AG10803 (cell line): ENCODE results near the gene TAF5L.
"Not testable (repeated sequence)": the region's sequence is repeated elsewhere in the genome, so short reads cannot be mapped to it uniquely, and the experiment has no call there.

Experiments
- DNase-seq: peaks from one replicate; pipeline ENCODE4 v3.0.0; 2010; ENCODE audit warnings: low read depth
- H3K4me3 ChIP-seq: 2 replicates; pipeline ENCODE4 v1.5.1; 2011; ENCODE audit warnings: mild to moderate bottlenecking, low read length, control low read depth
- CTCF ChIP-seq: conservative IDR thresholded peaks from 2 replicates; pipeline ENCODE4 v1.5.1; 2011; ENCODE audit warnings: mild to moderate bottlenecking, low read length, control low read depth, inconsistent platforms

The TAF5L gene

GRCh38 chr1:229629261-229629660 is 3.3 kb upstream of the TAF5L start:
- no peak for DNase-seq
- TF ChIP-seq CTCF: no peak
- H3K4me3 ChIP-seq: no peak overlapping the region

DNA sequence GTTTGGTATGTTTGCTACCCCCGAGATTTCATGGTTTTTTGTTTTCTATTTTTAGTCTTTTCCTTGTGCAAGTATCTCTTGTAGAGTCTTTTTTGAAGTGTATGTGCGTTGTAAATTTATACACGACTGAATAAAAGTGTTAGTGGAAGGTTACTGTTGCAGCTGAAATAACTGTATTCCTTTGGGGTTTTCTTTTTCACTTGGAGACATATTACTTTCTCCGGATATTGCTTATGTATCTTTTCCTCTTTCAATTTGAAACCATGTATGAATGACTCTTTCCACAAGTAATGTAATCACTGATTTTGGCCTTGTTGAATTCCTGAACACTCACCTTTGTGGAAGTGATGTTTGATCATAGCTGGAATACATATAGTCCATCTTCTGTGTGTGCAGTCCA is 1.1 kb upstream of the TAF5L start:
- peak overlapping the region; percentile 88 for H3K4me3 ChIP-seq
- DNase-seq: no peak
- TF ChIP-seq CTCF: no peak

DNA sequence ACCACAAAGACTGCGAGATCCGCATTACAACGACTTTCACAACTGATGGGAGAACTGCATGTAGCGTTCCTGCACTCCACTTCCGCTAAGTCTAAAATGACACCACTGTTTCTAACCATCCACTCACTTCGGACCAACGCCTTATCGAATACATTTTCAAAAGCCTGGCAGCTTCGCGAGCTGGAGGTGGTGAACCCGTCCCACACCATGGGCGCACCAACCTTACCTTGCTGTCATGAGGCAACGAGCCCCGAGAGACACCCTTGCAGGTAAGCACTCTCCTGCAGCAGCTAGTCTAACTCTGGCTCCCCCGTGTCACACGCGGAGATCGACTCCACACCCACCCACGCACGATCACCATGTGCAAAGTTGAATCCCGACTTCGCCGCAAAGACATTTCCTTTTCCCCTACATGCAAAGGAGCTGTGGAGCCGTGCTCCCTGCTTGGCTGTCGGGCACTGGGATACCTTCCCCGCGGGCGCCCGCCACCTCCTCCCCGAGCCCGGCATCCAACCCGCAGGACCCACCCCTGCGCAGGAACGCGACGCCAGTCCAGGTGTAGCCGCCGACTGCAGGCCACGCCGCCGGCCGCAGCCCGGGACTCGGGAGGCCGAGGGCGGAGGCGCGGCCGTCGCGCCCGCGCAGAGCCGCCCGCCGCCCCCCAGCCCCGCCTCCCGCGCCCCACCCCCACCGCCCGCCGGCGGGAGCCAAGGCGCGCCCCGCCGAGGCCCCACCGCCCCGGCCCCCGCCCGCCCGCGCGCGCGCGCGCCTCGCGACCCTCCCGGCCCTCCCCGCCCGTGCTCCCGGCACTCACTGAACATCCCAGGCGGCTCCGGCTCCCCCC is 629 bp downstream of the TAF5L start:
- no peak for TF ChIP-seq CTCF
- peak; percentile 54 for DNase-seq
- H3K4me3 ChIP-seq: peak overlapping the region; percentile 91

DNA sequence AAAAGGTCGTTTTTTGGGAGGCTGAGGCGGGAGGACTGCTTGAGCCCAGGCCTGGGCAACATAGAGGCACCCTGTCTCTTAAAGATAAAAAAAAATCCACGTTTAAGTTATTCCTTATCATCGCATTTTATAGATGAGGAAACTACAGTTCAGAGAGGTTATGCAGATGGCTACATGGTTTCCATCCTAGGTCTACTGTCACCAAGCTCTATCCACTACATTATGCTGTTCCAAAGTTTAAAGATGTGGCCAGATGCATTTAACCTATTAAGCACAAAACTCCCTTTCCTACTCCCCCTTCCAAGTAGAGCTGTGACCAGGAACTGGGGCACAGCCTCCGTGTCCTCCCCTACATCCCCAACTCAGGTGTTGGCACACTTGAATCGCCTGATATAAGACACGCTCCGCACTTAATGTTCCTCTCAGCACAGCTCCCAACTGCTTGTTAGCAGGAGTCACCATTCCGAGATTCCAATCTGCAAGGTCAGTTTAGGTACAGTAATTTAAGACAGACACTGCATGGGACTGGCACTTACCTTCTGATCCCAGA is 1.3 kb downstream of the TAF5L start:
- H3K4me3 ChIP-seq: peak overlapping the region; percentile 91
- no peak for TF ChIP-seq CTCF
- no peak for DNase-seq

GRCh38 chr1:229623838-229624237 is 2.1 kb downstream of the TAF5L start:
- TF ChIP-seq CTCF: no peak
- H3K4me3 ChIP-seq: no peak overlapping the region
- no peak for DNase-seq

DNA sequence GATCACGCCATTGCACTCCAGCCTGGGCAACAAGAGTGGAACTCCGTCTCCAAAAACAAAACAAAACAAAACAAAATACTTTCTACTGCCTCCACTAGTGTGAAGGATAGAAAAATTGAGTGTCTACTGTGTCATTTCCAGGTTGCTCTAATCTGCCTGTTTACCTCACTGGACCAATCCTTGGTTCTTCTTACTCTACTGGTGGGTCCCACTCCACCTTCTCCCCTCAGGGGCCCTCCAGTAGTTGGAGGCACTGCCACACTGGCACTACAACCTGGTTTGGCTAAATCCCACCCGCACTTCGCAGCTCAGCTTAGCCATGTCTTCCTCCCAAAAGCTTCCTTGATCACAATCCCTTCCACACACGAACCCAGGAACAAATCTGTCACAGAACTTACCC is 2.7 kb downstream of the TAF5L start:
- H3K4me3 ChIP-seq: no peak overlapping the region
- no peak for DNase-seq
- no peak for TF ChIP-seq CTCF

DNA sequence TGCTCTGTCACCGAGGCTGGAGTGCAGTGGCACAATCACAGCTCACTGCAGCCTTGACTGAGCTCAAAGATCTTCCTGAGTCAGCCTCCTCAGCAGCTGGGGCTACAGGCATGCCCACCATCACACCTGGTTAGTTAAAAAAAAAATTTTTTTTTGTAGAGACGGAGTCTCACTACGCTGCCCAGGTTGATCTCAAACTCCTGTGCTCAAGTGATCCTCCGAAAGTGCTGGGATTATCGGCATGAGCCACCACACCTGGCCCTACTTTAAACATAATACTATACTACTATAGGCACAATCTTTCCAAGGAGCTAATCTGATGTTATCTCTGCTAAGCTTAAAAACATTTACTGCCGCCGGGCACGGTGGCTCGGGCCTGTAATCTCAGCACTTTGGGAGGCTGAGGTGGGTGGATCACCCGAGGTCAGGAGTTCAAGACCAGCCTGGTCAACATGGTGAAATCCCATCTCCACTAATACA is 3.2 kb downstream of the TAF5L start:
- not testable (repeated sequence) for H3K4me3 ChIP-seq, DNase-seq
